Liver (tissue), 9 donors: ENCODE data around the gene RPL38. TPM values are rescaled to one million over a fixed set of nuclear protein-coding genes. Genes with fewer than 3 reads are reported as not detected.

Source experiments
- DNase-seq: peaks from one replicate; pipeline ENCODE4 v3.0.0-alpha.2; 2017; ENCODE audit warnings: low spot score
- H3K27ac ChIP-seq, 2 donors: one replicate each; pipeline ENCODE4 v1.7.0; 2013; ENCODE audit warnings: inconsistent platforms in 2 of 2, low read length in 2 of 2, control low read depth in 1 of 2, low read depth in 1 of 2, mild to moderate bottlenecking in 1 of 2
- H3K27me3 ChIP-seq, 4 donors: one replicate each; pipeline versions ENCODE4 v1.6.1 to v1.7.0; 2013; ENCODE audit warnings: low read length in 3 of 4, inconsistent platforms in 1 of 4, mild to moderate bottlenecking in 1 of 4, moderate library complexity in 1 of 4; ENCODE audit not compliant: control insufficient read depth in 4 of 4, insufficient read depth in 4 of 4
- H3K36me3 ChIP-seq, 4 donors: one replicate each; pipeline versions ENCODE4 v1.6.1 to v1.7.0; 2013; ENCODE audit warnings: low read length in 3 of 4, mild to moderate bottlenecking in 3 of 4, low read depth in 1 of 4, moderate library complexity in 1 of 4; ENCODE audit not compliant: control insufficient read depth in 4 of 4, insufficient read depth in 3 of 4
- H3K4me1 ChIP-seq, 4 donors: one replicate each; pipeline versions ENCODE4 v1.6.1 to v1.7.0; 2013; ENCODE audit warnings: low read length in 3 of 4, mild to moderate bottlenecking in 3 of 4, moderate library complexity in 1 of 4; ENCODE audit not compliant: control insufficient read depth in 4 of 4, insufficient read depth in 4 of 4
- H3K4me3 ChIP-seq, 3 donors: one replicate each; pipeline versions ENCODE4 v1.6.1 to v1.7.0; 2013; ENCODE audit warnings: low read length in 3 of 3, control low read depth in 1 of 3, low read depth in 1 of 3, mild to moderate bottlenecking in 1 of 3
- H3K9ac ChIP-seq, 2 donors: one replicate each; pipeline ENCODE4 v1.7.0; 2013; ENCODE audit warnings: low read length in 2 of 2, mild to moderate bottlenecking in 2 of 2, moderate library complexity in 2 of 2, control low read depth in 1 of 2, low read depth in 1 of 2
- H3K9me3 ChIP-seq, 4 donors: one replicate each; pipeline versions ENCODE4 v1.6.1 to v1.7.0; 2013; ENCODE audit warnings: low read length in 3 of 4; ENCODE audit not compliant: control insufficient read depth in 4 of 4
- ATF3 ChIP-seq: IDR thresholded peaks from 2 replicates; pipeline ENCODE4 v1.6.1; 2016; ENCODE audit warnings: antibody characterized with exemption
- CTCF ChIP-seq: fragments of 150-350 bp; IDR thresholded peaks from 2 replicates; pipeline ENCODE4 v1.5.1; 2017; ENCODE audit warnings: improper control_type of control experiment, low read depth, low read length; ENCODE audit not compliant: missing input control
- EGR1 ChIP-seq, 2 donors: IDR thresholded peaks; 2 replicates each; pipeline ENCODE4 v1.6.1; 2016 to 2018; ENCODE audit warnings: antibody characterized with exemption in 2 of 2, low read depth in 2 of 2
- FOXA1 ChIP-seq: IDR thresholded peaks from 2 replicates; pipeline ENCODE4 v1.6.1; 2016; ENCODE audit warnings: antibody characterized with exemption
- FOXA2 ChIP-seq: IDR thresholded peaks from 2 replicates; pipeline ENCODE4 v1.6.1; 2016; ENCODE audit warnings: antibody characterized with exemption
- GABPA ChIP-seq, 2 donors: IDR thresholded peaks in 1 of 2; conservative IDR thresholded peaks in 1 of 2; 2 replicates each; pipeline ENCODE4 v1.6.1; 2016; ENCODE audit warnings: antibody characterized with exemption in 2 of 2, mild to moderate bottlenecking in 1 of 2, moderate library complexity in 1 of 2
- HNF4A ChIP-seq, 2 donors: conservative IDR thresholded peaks; 2 replicates each; pipeline ENCODE4 v1.6.1; 2016; ENCODE audit warnings: antibody characterized with exemption in 2 of 2, mild to moderate bottlenecking in 2 of 2
- HNF4G ChIP-seq: IDR thresholded peaks from 2 replicates; pipeline ENCODE4 v1.6.1; 2016; ENCODE audit warnings: antibody characterized with exemption
- JUND ChIP-seq, 2 donors: IDR thresholded peaks; 2 replicates each; pipeline ENCODE4 v1.6.1; 2016; ENCODE audit warnings: antibody characterized with exemption in 2 of 2
- NR2F2 ChIP-seq: IDR thresholded peaks from 2 replicates; pipeline ENCODE4 v1.6.1; 2016; ENCODE audit warnings: antibody characterized with exemption
- REST ChIP-seq: IDR thresholded peaks from 2 replicates; pipeline ENCODE4 v1.6.1; 2016; ENCODE audit warnings: antibody characterized with exemption, mild to moderate bottlenecking
- RXRA ChIP-seq, 2 donors: IDR thresholded peaks; 2 replicates each; pipeline ENCODE4 v1.6.1; 2017 to 2018; ENCODE audit warnings: antibody characterized with exemption in 2 of 2, mild to moderate bottlenecking in 1 of 2
- SP1 ChIP-seq: IDR thresholded peaks from 2 replicates; pipeline ENCODE4 v1.6.1; 2018; ENCODE audit warnings: antibody characterized with exemption, mild to moderate bottlenecking
- TAF1 ChIP-seq: conservative IDR thresholded peaks from 2 replicates; pipeline ENCODE4 v1.6.1; 2016; ENCODE audit warnings: antibody characterized with exemption, mild to moderate bottlenecking
- YY1 ChIP-seq: IDR thresholded peaks from 2 replicates; pipeline ENCODE4 v1.6.1; 2016; ENCODE audit warnings: antibody characterized with exemption, mild to moderate bottlenecking
- ZBTB33 ChIP-seq: IDR thresholded peaks from 2 replicates; pipeline ENCODE4 v1.6.1; 2016; ENCODE audit warnings: antibody characterized with exemption
- WGBS: extraction: QIAGEN DNeasy Blood & Tissue Kit; methylation state at CpG from one replicate; pipeline ENCODE4 v1.1.7; 2013; 5-methylcytosine and 5-hydroxymethylcytosine counted together
- polyA plus RNA-seq, 2 donors: library from polyadenylated mRNA; stranded (reverse) in 1 of 2; unstranded in 1 of 2; fragments of 200-250 nt in 1 of 2; fragments of >200 nt in 1 of 2; fragmentation: Nextera tagmentation in 1 of 2; extraction: Ambion mirVana in 1 of 2; gene quantifications; one replicate each; pipeline versions ENCODE4 v1.2.1 to v1.2.3, GENCODE V29; 2013 to 2015
- total RNA-seq, 2 donors: library from RNA; depleted of rRNA; stranded (reverse); fragments of >200 nt; gene quantifications; one replicate each; pipeline ENCODE4 v1.2.3, GENCODE V29; 2014
- TF ChIP-seq, protein P1 (sequence below): IDR thresholded peaks from 2 replicates; pipeline ENCODE4 v1.6.1; 2016; ENCODE audit warnings: antibody characterized with exemption
- donor health status: healthy.
- donor health status: healthy.
- donor health status: healthy.
- donor health status: healthy.
- donor health status: healthy.

Gene RPL38
- total and polyA plus RNA-seq, 4 donors = 67.7 to 1,367 (median 455) TPM

DNA sequence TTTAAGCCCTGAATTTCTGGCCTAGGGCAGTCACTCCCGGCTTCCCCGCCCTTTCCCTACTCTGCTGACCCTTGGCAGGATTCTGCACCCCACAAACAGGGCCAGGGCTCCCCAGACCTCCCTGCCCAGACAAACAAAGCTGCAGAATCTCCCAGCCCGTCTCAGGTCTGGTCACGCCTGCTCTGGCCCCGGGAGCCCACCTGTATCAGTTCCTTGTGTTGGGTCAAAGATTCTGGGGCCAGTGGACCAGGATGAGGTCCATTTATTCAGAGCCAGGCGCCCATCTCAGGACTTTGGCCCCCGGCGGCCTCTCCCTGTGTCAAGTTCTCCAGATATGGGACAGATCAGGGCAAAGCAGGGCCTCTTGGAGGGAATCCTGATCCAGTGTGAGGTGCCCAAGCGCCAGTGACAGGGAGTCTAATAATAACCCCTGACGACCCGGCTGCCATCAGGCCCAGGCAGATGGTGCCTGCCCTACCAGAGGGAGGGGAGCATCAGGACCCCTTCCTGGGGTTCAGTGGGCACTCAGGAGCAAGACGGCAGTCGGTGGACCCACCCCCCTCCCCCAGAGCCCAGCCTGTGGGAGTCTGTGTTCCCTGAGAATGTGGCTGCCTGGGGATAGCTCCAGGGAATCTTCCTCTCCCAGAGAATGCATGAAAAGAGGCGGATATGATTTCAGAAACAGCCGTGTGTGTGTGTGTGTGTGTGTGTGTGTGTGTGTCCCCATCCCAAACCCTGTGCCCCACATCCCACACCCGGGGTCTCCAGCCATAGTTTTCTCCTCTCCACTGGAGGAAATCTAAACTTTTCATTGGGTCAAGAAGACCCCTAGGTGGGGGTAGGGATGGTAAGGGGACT lies 11.2 kb downstream of the RPL38 start:
- Histone ChIP-seq H3K4me3 (no peak overlapping the region), H3K9me3 (no peaks in the 10 kb centered on the region), H3K27ac (no peak overlapping the region), H3K27me3 (no peaks in the 10 kb centered on the region), H3K4me1 (peaks cover 9 to 33% (median 23%) of the 10 kb centered on the region in 4 donors), H3K9ac (no peak overlapping the region), H3K36me3 (peaks cover 0 to 6% (median 2%) of the 10 kb centered on the region in 4 donors)
- DNase-seq = no peak
- no peak for TF ChIP-seq SP1
- no peak for TF ChIP-seq RXRA (IDR thresholded peaks at IDR 0.05)
- TF ChIP-seq TAF1 = no peak
- TF ChIP-seq NR2F2 = no peak
- no peak for TF ChIP-seq FOXA2
- no peak for TF ChIP-seq ZBTB33
- TF ChIP-seq ATF3 = no peak
- no peak for TF ChIP-seq HNF4A (conservative IDR thresholded peaks at IDR 0.05)
- no peak for TF ChIP-seq GABPA (IDR thresholded peaks at IDR 0.05 in 1 of 2, conservative IDR thresholded peaks at IDR 0.05 in 1 of 2)
- TF ChIP-seq REST = no peak
- no peak for TF ChIP-seq JUND (IDR thresholded peaks at IDR 0.05)
- no peak for TF ChIP-seq CTCF
- no peak for TF ChIP-seq FOXA1
- TF ChIP-seq YY1 = no peak
- no peak for TF ChIP-seq EGR1 (IDR thresholded peaks at IDR 0.05; ENCODE audit: low read depth in 2 of 2)
- TF ChIP-seq, protein P1, sequence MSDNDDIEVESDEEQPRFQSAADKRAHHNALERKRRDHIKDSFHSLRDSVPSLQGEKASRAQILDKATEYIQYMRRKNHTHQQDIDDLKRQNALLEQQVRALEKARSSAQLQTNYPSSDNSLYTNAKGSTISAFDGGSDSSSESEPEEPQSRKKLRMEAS = no peak
- no peak for TF ChIP-seq HNF4G
- 73% methylated on average over 16 of the region's 16 CpGs for WGBS
